RPMI8226 (cell line): Measurements from ENCODE around the gene CLSTN1.
"Not testable (repeated sequence)": the region's sequence is repeated elsewhere in the genome, so short reads cannot be mapped to it uniquely, and the experiment has no call there.

Experiments used
- DNase-seq: peaks from one replicate; pipeline ENCODE4 v3.0.0-alpha.2; 2015

CLSTN1 gene

GRCh38 chr1:9728451-9729295 is 95.1 kb downstream of the CLSTN1 start:
- no peak for DNase-seq

- DNase-seq, result no peak
These were observed 96.7 kb downstream of the CLSTN1 start for GRCh38 chr1:9726905-9727595.

- no peak for DNase-seq
These were observed 97.4 kb downstream of the CLSTN1 start for GRCh38 chr1:9726406-9726805.

GRCh38 chr1:9724706-9725476 is 98.9 kb downstream of the CLSTN1 start:
- peak; percentile 88 for DNase-seq

- no peak for DNase-seq
These were observed 99.8 kb downstream of the CLSTN1 start for GRCh38 chr1:9723926-9724325.

- no peak for DNase-seq
These were observed 100.5 kb downstream of the CLSTN1 start for GRCh38 chr1:9723068-9723805.

GRCh38 chr1:9722378-9722749 is 101.4 kb downstream of the CLSTN1 start:
- DNase-seq, result no peak

DNA sequence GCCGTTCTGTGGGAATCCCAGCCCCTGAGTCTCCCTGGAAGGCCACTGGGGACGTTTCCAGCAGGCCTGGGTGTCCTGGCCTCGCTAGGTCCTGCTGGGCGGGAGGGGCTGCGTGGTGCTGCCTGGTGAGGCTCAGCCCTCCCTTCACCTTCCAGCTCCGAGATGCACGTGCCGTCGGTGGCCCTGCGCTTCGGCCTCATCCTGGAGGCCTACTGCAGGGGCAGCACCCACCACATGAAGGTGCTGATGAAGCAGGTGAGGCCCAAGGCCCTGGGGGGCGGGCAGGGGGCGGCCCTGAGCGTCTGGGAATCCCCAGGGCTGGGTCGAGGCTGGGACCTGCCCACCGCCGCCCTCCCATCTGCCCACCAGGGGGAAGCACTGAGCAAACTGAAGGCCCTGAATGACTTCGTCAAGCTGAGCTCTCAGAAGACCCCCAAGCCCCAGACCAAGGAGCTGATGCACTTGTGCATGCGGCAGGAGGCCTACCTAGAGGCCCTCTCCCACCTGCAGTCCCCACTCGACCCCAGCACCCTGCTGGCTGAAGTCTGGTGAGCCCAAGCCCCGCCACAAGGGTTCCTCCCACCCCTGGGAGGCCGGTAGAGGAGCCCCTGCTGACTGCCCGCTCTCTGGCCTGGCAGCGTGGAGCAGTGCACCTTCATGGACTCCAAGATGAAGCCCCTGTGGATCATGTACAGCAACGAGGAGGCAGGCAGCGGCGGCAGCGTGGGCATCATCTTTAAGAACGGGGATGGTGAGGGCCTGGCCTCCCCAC is 102.0 kb downstream of the CLSTN1 start:
- peak; percentile 65 for DNase-seq

DNA sequence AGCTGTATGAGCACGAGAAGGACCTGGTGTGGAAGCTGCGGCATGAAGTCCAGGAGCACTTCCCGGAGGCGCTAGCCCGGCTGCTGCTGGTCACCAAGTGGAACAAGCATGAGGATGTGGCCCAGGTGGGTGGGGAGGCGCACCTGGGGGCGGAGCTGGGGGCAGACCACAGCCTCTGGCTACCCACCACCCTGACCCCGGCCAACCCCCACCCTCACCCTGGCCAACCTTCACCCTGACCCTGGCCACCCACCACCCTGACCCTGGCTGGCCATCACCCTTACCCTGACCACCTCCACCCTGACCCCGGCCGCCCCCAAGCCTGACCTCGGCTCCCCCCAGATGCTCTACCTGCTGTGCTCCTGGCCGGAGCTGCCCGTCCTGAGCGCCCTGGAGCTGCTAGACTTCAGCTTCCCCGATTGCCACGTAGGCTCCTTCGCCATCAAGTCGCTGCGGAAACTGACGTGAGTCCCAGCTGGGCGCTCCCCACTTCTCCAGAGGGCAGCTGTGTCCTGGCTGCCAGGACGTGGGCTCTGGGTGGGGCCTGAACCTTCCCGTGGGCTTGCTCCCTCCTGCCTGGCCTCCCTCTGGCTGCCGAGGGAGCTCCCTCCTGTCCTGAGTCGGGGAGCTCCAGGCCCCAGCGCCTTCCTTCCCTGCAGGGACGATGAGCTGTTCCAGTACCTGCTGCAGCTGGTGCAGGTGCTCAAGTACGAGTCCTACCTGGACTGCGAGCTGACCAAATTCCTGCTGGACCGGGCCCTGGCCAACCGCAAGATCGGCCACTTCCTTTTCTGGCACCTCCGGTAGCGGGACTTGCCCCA is 102.8 kb downstream of the CLSTN1 start:
- no peak for DNase-seq

DNA sequence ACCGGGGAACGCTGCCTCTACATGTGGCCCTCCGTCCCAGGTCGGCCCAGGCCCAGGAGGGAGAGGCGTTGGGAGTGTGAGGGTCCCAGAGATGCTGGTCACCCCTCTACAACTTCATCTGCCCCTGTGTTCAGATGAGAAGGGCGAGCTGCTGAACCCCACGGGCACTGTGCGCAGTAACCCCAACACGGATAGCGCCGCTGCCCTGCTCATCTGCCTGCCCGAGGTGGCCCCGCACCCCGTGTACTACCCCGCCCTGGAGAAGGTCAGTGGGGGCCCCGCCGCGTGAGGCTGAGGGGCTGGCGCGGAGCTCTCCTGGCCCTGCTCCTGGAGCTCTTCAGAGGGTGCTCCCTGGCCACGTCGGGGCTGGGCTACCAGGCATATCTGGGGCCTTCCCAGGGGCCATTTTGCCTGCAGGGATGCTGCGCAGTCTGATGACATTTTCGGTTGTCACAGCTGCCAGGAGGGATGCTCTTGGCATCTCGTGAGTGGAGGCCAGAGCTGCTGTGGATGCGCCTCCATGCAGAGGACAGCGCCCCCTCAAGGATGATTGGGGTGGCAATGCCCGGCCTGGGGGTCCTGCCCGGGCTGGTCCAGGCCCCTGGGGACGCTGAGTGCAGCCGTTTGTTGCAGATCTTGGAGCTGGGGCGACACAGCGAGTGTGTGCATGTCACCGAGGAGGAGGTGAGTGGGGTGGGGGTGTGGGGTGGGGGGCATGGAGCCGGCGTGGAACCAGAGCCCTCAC is 103.6 kb downstream of the CLSTN1 start:
- DNase-seq, result no peak

DNA sequence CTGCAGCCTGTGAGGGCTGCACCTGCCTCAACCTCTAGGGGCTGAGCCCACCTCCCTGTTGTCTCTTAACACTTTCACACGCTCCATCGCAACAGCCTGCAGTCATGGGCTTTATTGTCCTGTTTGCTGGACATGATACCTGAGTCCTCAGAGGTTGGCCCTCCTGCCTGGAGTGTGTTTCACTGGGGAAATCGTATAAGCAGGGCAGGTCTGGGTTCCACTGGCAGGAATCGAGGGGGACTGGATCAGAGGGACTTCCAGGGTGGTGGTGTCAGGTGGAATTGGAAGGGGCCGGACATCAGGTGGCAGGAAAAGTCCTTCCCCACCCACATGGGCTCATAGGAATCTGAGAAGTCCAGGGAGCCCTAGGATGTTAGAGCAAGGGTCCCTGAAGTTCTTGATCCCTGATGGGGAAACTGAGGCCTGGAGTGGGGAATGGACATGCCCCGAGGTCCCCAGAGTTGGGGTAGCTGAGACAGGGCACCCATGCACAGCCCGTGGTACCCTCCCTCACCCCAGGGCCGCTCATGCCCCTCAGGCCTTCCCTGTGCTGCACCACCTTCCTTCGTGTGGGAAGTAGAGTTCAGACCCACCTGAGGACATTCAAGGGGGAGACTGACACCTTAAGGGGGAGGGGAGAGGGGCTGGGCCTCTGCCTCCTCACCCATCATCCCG is 105.6 kb downstream of the CLSTN1 start:
- DNase-seq, result no peak

- peak; percentile 72 for DNase-seq
These were observed 106.4 kb downstream of the CLSTN1 start for GRCh38 chr1:9717193-9718005.

GRCh38 chr1:9716404-9717192 is 107.2 kb downstream of the CLSTN1 start:
- DNase-seq, result no peak

- no peak for DNase-seq
These were observed 108.1 kb downstream of the CLSTN1 start for GRCh38 chr1:9715536-9716226.

GRCh38 chr1:9714257-9714718 is 109.5 kb downstream of the CLSTN1 start:
- DNase-seq, result peak; percentile 41

DNA sequence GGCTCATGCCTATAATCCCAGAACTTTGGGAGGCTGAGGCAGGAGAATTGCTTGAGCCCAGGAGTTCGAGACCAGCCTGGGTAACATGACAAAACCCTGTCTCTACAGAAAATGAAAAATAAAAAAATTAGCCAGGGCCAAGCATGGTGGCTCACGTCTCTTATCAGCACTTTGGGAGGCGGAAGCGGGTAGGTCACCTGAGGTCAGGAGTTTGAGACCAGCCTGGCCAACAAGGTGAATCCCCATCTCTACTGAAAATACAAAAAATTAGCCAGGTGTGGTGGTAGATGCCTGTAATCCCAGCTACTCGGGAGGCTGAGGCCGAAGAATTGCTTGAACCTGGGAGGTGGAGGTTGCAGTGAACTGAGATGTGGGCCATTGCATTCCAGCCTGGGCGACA is 111.0 kb downstream of the CLSTN1 start:
- DNase-seq, result not testable (repeated sequence)

DNA sequence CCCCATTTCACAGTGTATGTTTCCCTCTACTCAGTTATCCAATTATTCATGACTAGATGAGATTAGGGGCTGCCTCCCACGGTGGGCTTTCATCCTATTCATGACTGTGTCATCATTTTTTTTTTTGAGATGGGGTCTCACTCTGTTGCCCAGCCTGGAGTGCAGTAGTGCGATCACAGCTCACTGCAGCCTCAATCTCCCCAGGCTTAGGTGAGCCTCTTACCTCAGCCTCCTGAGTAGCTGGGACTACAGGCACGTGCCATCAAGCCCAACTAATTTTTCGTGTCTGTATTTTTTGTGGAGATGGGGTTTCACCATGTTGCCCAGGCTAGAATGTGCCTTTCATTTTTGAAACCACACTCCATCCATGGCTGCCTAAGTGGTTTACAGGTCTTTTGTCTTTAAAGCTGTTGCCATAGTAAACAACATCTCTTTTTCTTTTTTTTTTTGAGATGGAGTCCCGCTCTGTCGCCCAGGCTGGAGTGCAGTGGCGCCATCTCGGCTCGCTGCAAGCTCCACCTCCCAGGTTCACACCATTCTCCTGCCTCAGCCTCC is 112.2 kb downstream of the CLSTN1 start:
- no peak for DNase-seq
